Measurements from ENCODE around the gene CFAP97D1. TPM values are rescaled to one million over a fixed set of nuclear protein-coding genes. Genes with fewer than 3 reads are reported as not detected.

CFAP97D1 gene
- total and polyA plus RNA-seq, 2 experiments from 2014 or later = 0.07 to 0.10 TPM

GRCh38 chr17:43733956-43734355 is 46.3 kb upstream of the CFAP97D1 start:
- TF ChIP-seq REST (IDR thresholded peaks at IDR 0.05; ENCODE audit: unreplicated experiment) = no peak
- TF ChIP-seq ZNF114 (CRISPR knock-in tag; IDR thresholded peaks at IDR 0.05) = no peak
- TF ChIP-seq NANOG (IDR thresholded peaks at IDR 0.05; ENCODE audit: borderline replicate concordance) = no peak
- TF ChIP-seq EZH2phosphoT487 (IDR thresholded peaks at IDR 0.05; ENCODE audit: unreplicated experiment) = no peak
- TF ChIP-seq CTCF (conservative IDR thresholded peaks at IDR 0.05; ENCODE audit: low read depth in 2 of 2) = no peak
- no peak for TF ChIP-seq ZNF331 (CRISPR knock-in tag; IDR thresholded peaks at IDR 0.05; ENCODE audit: low read depth)
- no peak for TF ChIP-seq EZH2 (IDR thresholded peaks at IDR 0.05; ENCODE audit: low read depth, unreplicated experiment)
- TF ChIP-seq JUNB (IDR thresholded peaks at IDR 0.05; ENCODE audit: unreplicated experiment) = no peak
- peaks cover 13% of the 10 kb centered on the region; the same call in 1 of the 2 replicates for H3K4me1 ChIP-seq (ENCODE audit: insufficient read depth)
- H3K4me1 Mint-ChIP-seq = peaks cover 13% of the 10 kb centered on the region; the same call in 2 of the 3 replicates
- peaks cover 26% of the 10 kb centered on the region for H3K9me3 Mint-ChIP-seq
- no peaks in the 10 kb centered on the region for H3K36me3 ChIP-seq (ENCODE audit: insufficient read depth)
- H3K27me3 Mint-ChIP-seq (ENCODE audit: insufficient read depth, low read depth, poor library complexity) = peaks cover 4% of the 10 kb centered on the region
- no peak for DNase-seq (ENCODE audit: low spot score)
- no peak overlapping the region for H3K4me2 ChIP-seq
- no peaks in the 10 kb centered on the region for H4K20me1 ChIP-seq (replicated peaks; ENCODE audit: insufficient read depth)
- no peaks in the 10 kb centered on the region for H3K27me3 ChIP-seq (ENCODE audit: insufficient read depth)
- peaks cover 13% of the 10 kb centered on the region; the same call in 2 of the 3 replicates for H3K36me3 Mint-ChIP-seq (ENCODE audit: low read depth)
- ATAC-seq = no peak
- no peak overlapping the region for H3K4me3 ChIP-seq
- H3K27ac Mint-ChIP-seq = no peak overlapping the region
- H3F3A ChIP-seq (replicated peaks; ENCODE audit: low read depth) = no peaks in the 10 kb centered on the region
- H2AFZ ChIP-seq = no peak overlapping the region
- no peak overlapping the region for H3K27ac ChIP-seq (ENCODE audit: low read depth)
- H3K9me2 ChIP-seq (ENCODE audit: insufficient read depth) = no peaks in the 10 kb centered on the region
- H3K4me3 Mint-ChIP-seq = no peak overlapping the region
- no peaks in the 10 kb centered on the region for H3K79me2 ChIP-seq (replicated peaks; ENCODE audit: insufficient read depth)

- Histone ChIP-seq H3K4me2 (no peak overlapping the region), H3K9me2 (ENCODE audit: insufficient read depth) (no peaks in the 10 kb centered on the region), H3K36me3 (ENCODE audit: insufficient read depth) (no peaks in the 10 kb centered on the region), H3K27ac (ENCODE audit: low read depth) (no peak overlapping the region), H3K79me2 (replicated peaks; ENCODE audit: insufficient read depth) (no peaks in the 10 kb centered on the region), H4K20me1 (replicated peaks; ENCODE audit: insufficient read depth) (no peaks in the 10 kb centered on the region), H3K27me3 (ENCODE audit: insufficient read depth) (no peaks in the 10 kb centered on the region), H3K4me3 (no peak overlapping the region), H3F3A (replicated peaks; ENCODE audit: low read depth) (no peaks in the 10 kb centered on the region), H2AFZ (no peak overlapping the region), H3K4me1 (ENCODE audit: insufficient read depth) (peaks cover 13% of the 10 kb centered on the region; the same call in 1 of the 2 replicates)
- H3K4me3 Mint-ChIP-seq = no peak overlapping the region
- H3K36me3 Mint-ChIP-seq (ENCODE audit: low read depth) = peaks cover 13% of the 10 kb centered on the region; the same call in 2 of the 3 replicates
- peaks cover 13% of the 10 kb centered on the region; the same call in 2 of the 3 replicates for H3K4me1 Mint-ChIP-seq
- H3K9me3 Mint-ChIP-seq = peaks cover 26% of the 10 kb centered on the region
- H3K27ac Mint-ChIP-seq = no peak overlapping the region
- no peak for DNase-seq (ENCODE audit: low spot score)
- ATAC-seq = no peak
- H3K27me3 Mint-ChIP-seq (ENCODE audit: insufficient read depth, low read depth, poor library complexity) = peaks cover 5% of the 10 kb centered on the region
- TF ChIP-seq STAT1 (IDR thresholded peaks at IDR 0.05; ENCODE audit: unreplicated experiment) (no peak), CREB1 (CRISPR knock-in tag; IDR thresholded peaks at IDR 0.05; ENCODE audit: low read depth) (no peak), ZNF462 (CRISPR knock-in tag; IDR thresholded peaks at IDR 0.05) (no peak)
Measured at GRCh38 chr17:43734376-43734775, 45.9 kb upstream of the CFAP97D1 start.

Data from GM23338 (cell line).